Sigmoid colon (tissue), 4 donors: ENCODE measurements around the gene NCKAP5.

ENCODE experiments used
- CTCF ChIP-seq, 4 experiments: fragments of 450-650 bp in 3 of 4; fragments of 200-600 bp in 1 of 4; IDR thresholded peaks; one replicate each; pipeline ENCODE4 v1.5.1; 2016 to 2019; ENCODE audit warnings: antibody characterized with exemption in 4 of 4, mild to moderate bottlenecking in 3 of 4, moderate library complexity in 2 of 4
- POLR2AphosphoS5 ChIP-seq, 4 donors: sonication (generic); formaldehyde crosslinking; IDR thresholded peaks; one replicate each; pipeline ENCODE4 v1.6.1; 2017; ENCODE audit warnings: antibody characterized with exemption in 4 of 4

GRCh38 chr2:133080822-133081221, 487.4 kb downstream of the NCKAP5 start:
- no peak for TF ChIP-seq CTCF (IDR thresholded peaks at IDR 0.05)
- TF ChIP-seq POLR2AphosphoS5 (IDR thresholded peaks at IDR 0.05), result no peak
